ENCODE measurements around the gene CYP2D6.

CYP2D6 gene

GRCh38 chr22:42079319-42080251 is 51.0 kb downstream of the CYP2D6 start, which contains the start of gene SMDT1:
TSS of gene SMDT1 (plus strand) at chr22:42079700. CDS start at chr22:42079769, 69 bp downstream.
- DNase-seq, result peak; percentile 85

- DNase-seq, result no peak
These were observed 51.9 kb downstream of the CYP2D6 start for GRCh38 chr22:42078469-42079318.

GRCh38 chr22:42077486-42078125 is 53.0 kb downstream of the CYP2D6 start:
- DNase-seq, result no peak

- no peak for DNase-seq
These were observed 53.7 kb downstream of the CYP2D6 start for GRCh38 chr22:42076764-42077485.
